IPS DF 4.7 (cell line): ENCODE data around the gene COX5B.
A peak's percentile ranks its signal among the peaks of the same experiment; 100 is the strongest.
"Not testable (repeated sequence)": the region's sequence is repeated elsewhere in the genome, so short reads cannot be mapped to it uniquely, and the experiment has no call there.

ENCODE experiments used
- DNase-seq: peaks from one replicate; pipeline ENCODE4 v3.0.0-alpha.2; 2013; ENCODE audit warnings: low spot score; ENCODE audit errors: extremely low read depth

The COX5B gene

DNA sequence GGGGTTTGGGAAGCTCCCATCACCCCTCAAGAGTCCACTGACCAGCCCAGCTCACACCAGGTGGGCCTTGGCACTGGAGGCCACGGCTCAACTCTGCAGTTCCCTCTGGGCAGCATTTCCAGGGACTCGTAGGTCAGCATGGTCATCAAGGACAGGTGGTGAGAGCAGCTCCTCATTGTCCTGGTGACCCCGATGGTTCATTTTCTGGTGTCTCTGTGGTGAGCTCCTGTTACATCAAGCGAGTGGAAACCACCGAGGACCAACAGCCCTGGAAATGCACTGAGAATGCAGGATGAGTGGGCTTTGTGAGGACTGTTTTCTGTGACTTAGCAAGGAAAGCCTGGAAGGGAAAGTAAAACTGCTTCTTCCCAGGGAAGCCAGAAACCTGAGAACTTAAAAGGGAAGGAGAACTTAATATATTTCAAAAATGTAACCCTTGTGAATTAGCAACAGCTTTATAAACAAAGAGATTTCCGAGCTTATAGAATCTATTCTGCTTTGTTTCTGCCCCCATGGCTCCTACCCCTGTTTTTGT is 26.8 kb downstream of the COX5B start:
- not testable (repeated sequence) for DNase-seq

- no peak for DNase-seq
Observed at GRCh38 chr2:97673182-97673914, 27.5 kb downstream of the COX5B start.

GRCh38 chr2:97673915-97674283 is 28.0 kb downstream of the COX5B start:
- no peak for DNase-seq

GRCh38 chr2:97675430-97676113 is 29.7 kb downstream of the COX5B start:
- DNase-seq = no peak

DNA sequence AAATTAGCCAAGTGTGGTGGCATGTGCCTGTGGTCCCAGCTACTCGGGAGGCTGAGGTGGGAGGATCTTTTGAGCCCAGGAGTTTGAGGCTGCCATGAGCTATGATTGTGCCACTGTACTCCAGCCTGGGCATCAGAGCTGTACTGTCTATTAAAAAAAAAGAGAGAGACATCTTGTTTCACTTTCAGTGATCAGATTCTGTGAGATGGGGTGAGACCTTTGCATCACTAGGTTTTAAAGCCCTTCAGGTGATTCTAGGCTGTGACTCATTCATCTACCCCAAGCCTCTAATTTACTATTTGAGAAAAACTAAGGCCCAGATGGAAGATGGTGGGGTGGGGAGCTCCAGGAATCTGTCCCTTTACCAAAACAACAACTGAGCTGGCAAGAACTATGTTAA is 30.8 kb downstream of the COX5B start:
- no peak for DNase-seq

DNA sequence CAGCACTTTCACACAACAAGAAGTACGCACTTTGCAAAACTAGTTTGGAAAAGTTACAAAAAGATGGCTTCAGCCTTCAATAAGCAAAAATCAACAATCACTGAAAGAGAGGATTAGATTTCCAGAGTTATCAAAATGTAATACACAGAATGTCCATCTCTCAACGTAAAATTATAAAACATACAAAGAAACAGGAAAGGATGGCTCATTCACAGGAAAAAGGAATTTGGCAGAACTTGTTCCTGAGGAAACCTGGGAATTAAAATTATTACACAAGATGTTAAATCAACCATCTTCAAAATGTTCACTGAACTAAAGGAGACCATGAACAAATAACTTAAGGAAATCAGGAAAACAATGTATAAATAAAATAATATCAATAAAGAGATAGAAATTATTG is 31.6 kb downstream of the COX5B start:
- DNase-seq = no peak

GRCh38 chr2:97678298-97678697 is 32.4 kb downstream of the COX5B start:
- DNase-seq = no peak

DNA sequence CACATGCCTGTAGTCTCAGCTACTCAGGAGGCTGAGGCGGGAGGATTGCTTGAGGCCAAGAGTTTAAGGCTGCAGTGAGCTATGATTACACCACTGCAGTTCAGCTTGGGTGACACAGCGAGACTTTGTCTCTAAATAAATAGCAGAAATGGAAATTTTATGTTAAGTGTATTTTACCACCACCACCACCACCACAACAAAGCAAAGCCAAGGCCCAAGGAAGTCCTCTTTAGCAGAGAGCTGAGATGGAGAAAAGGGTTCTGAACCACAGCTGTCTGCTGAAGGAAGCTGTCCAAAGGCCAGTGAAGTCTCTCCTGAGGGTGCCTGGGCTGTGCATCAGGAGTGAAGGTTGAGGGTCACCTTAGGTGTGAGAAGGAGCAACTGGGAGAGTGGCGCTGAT is 41.4 kb downstream of the COX5B start:
- not testable (repeated sequence) for DNase-seq

GRCh38 chr2:97688062-97688827 is 42.4 kb downstream of the COX5B start:
- DNase-seq = no peak

- no peak for DNase-seq
Observed at GRCh38 chr2:97691166-97691565, 45.3 kb downstream of the COX5B start.

DNA sequence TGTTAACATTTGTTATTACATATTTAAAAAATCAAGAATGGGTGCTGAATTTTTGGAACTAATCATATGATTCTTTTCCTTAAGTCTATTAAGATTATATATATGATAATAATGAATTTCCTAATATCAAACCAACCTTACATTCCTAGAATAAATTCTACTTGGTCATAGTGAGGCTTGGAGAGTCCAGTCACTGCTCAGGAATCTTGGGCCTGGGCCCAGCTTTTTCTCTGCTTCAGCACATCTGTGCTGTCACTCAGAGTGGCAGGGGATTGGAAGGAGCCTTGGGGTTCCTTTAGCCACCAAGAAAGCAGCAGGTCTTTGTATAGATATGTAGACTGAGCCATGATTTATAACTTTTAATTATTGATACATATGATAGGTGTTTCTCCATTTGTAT is 47.6 kb downstream of the COX5B start:
- no peak for DNase-seq

- no peak for DNase-seq
Observed at GRCh38 chr2:97695744-97696143, 49.9 kb downstream of the COX5B start.

- DNase-seq = peak; percentile 56
Observed at GRCh38 chr2:97697252-97698235, 51.7 kb downstream of the COX5B start.
